HepG2 (cell line): Measurements from ENCODE around the gene MAPRE3. TPM values are rescaled to one million over a fixed set of nuclear protein-coding genes. Genes with fewer than 3 reads are reported as not detected.
A peak's percentile ranks its signal among the peaks of the same experiment; 100 is the strongest.

Experiments
- BRCA1 ChIP-seq: sonication (generic); formaldehyde crosslinking; IDR thresholded peaks from 2 replicates; pipeline ENCODE4 v1.4.0; 2020; ENCODE audit warnings: missing genetic modification reagents
- CAMTA2 ChIP-seq: sonication (generic); formaldehyde crosslinking; IDR thresholded peaks from 2 replicates; pipeline ENCODE4 v1.4.0; 2020; ENCODE audit warnings: mild to moderate bottlenecking, missing genetic modification reagents, borderline replicate concordance
- GTF2F1 ChIP-seq: fragments of 150-350 bp; IDR thresholded peaks from 2 replicates; pipeline ENCODE4 v1.6.1; 2014; ENCODE audit warnings: low read length
- SMAD1 ChIP-seq: sonication (generic); formaldehyde crosslinking; IDR thresholded peaks from 2 replicates; pipeline ENCODE4 v1.4.0; 2020; ENCODE audit warnings: missing genetic modification reagents, low read depth, mild to moderate bottlenecking, borderline replicate concordance
- SMARCE1 ChIP-seq: fragments of 450-650 bp; IDR thresholded peaks from 2 replicates; pipeline ENCODE4 v1.6.1; 2017; ENCODE audit warnings: borderline replicate concordance
- SNAPC5 ChIP-seq: sonication (generic); formaldehyde crosslinking; IDR thresholded peaks from 2 replicates; pipeline ENCODE4 v1.8.1; 2023; ENCODE audit warnings: mild to moderate bottlenecking, missing genetic modification reagents, borderline replicate concordance
- ZFP1 ChIP-seq: IDR thresholded peaks from 2 replicates; pipeline ENCODE4 v1.6.1; 2016
- ZNF34 ChIP-seq: sonication (generic); formaldehyde crosslinking; IDR thresholded peaks from 2 replicates; pipeline ENCODE4 v1.4.0; 2020; ENCODE audit warnings: mild to moderate bottlenecking, missing genetic modification reagents, borderline replicate concordance
- ZNF510 ChIP-seq: sonication (generic); formaldehyde crosslinking; IDR thresholded peaks from 2 replicates; pipeline ENCODE4 v1.4.0; 2020; ENCODE audit warnings: low read depth, mild to moderate bottlenecking, missing genetic modification reagents
- ZNF775 ChIP-seq: sonication (generic); formaldehyde crosslinking; IDR thresholded peaks from 2 replicates; pipeline ENCODE4 v1.4.0; 2020; ENCODE audit warnings: missing genetic modification reagents, mild to moderate bottlenecking, moderate library complexity, borderline replicate concordance
- polyA plus RNA-seq, 8 experiments: library from polyadenylated mRNA; depleted of rRNA in 3 of 8; stranded (reverse) in 7 of 8; unstranded in 1 of 8; fragments of >200 nt; fragmentation: Illumina TruSeq in 4 of 8; extraction: Trizol in 4 of 8; gene quantifications; 2 replicates each; pipeline versions ENCODE4 v1.2.1 to v1.2.3, GENCODE V29; 2011 to 2016; ENCODE audit warnings: low read depth in 4 of 8, missing spikeins in 1 of 8, mixed read lengths in 1 of 8; ENCODE audit not compliant: insufficient read depth in 1 of 8
- total RNA-seq, 5 experiments: library from RNA; depleted of rRNA; stranded (reverse); fragments of >200 nt; fragmentation: Illumina TruSeq; extraction: Trizol; gene quantifications; 2 replicates each; pipeline ENCODE4 v1.2.3, GENCODE V29; 2016; ENCODE audit warnings: low read depth in 1 of 5
- TF ChIP-seq, protein P1 (sequence below): fragments of 450-650 bp; IDR thresholded peaks from 2 replicates; pipeline ENCODE4 v1.6.1; 2017; ENCODE audit warnings: mild to moderate bottlenecking
- TF ChIP-seq, protein P2 (sequence below): sonication (generic); formaldehyde crosslinking; IDR thresholded peaks from 2 replicates; pipeline ENCODE4 v1.4.0; 2020; ENCODE audit warnings: missing genetic modification reagents
- TF ChIP-seq, protein P3 (sequence below): sonication (generic); formaldehyde crosslinking; IDR thresholded peaks from 2 replicates; pipeline ENCODE4 v1.8.0; 2022; ENCODE audit warnings: mild to moderate bottlenecking, missing genetic modification reagents, borderline replicate concordance
- TF ChIP-seq, protein P4 (sequence below): sonication (generic); formaldehyde crosslinking; IDR thresholded peaks from 2 replicates; pipeline ENCODE4 v1.4.0; 2020; ENCODE audit warnings: missing genetic modification reagents
- TF ChIP-seq, protein P5 (sequence below): sonication (generic); formaldehyde crosslinking; IDR thresholded peaks from 2 replicates; pipeline ENCODE4 v1.4.0; 2020; ENCODE audit warnings: mild to moderate bottlenecking, missing genetic modification reagents
- TF ChIP-seq, protein P6 (sequence below): sonication (generic); formaldehyde crosslinking; IDR thresholded peaks from 2 replicates; pipeline ENCODE4 v1.9.0; 2021; ENCODE audit warnings: missing genetic modification reagents, borderline replicate concordance

The MAPRE3 gene
- total and polyA plus RNA-seq, 2 of the 13 experiments (the other 11 are each of a cell fraction or from before 2014, with no cell fraction given), result 0.31 to 0.91 TPM

DNA sequence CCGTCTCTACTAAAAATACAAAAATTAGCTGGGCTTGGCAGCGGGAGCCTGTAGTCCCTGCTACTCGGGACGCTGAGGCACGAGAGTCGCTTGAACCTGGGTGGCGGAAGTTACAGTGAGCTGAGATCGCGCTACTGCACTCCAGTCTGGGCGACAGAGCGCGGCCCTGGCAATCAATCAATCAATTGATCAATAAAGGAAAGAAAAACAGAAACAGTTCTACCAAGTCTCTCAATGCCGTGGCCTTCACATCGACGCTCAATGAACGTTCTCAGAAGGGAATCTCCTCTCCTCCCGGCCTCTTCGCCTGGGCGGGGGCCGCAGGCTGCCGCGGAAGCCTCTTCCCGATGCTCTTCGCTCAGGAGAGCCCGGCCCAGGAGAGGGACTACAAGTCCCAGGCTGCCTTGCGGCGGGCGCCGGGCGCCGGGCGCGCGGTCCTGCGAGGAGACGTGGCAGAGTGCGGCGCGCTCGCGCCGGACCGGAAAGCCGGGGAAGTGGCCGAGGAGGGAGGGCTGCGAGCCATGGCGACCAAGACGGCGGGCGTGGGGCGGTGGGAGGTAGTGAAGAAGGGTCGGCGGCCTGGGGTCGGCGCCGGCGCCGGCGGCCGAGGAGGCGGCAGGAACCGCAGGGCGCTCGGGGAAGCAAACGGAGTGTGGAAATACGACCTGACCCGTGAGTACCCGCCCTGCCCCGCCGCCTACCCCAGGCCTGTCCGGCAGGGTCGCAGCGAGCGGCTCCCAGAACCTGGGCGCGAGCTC, 62.2 kb downstream of the MAPRE3 start, which contains the start of gene TMEM214 (continued):
- TF ChIP-seq, protein P1, sequence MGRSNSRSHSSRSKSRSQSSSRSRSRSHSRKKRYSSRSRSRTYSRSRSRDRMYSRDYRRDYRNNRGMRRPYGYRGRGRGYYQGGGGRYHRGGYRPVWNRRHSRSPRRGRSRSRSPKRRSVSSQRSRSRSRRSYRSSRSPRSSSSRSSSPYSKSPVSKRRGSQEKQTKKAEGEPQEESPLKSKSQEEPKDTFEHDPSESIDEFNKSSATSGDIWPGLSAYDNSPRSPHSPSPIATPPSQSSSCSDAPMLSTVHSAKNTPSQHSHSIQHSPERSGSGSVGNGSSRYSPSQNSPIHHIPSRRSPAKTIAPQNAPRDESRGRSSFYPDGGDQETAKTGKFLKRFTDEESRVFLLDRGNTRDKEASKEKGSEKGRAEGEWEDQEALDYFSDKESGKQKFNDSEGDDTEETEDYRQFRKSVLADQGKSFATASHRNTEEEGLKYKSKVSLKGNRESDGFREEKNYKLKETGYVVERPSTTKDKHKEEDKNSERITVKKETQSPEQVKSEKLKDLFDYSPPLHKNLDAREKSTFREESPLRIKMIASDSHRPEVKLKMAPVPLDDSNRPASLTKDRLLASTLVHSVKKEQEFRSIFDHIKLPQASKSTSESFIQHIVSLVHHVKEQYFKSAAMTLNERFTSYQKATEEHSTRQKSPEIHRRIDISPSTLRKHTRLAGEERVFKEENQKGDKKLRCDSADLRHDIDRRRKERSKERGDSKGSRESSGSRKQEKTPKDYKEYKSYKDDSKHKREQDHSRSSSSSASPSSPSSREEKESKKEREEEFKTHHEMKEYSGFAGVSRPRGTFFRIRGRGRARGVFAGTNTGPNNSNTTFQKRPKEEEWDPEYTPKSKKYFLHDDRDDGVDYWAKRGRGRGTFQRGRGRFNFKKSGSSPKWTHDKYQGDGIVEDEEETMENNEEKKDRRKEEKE, result no peak
- TF ChIP-seq ZNF510 (CRISPR knock-in tag) (no peak; the same call in 1 of the 2 replicates), ZNF34 (CRISPR knock-in tag) (0 out of 2 replicates have a peak, but pooled peaks have one; percentile 89), GTF2F1 (no peak), SMARCE1 (no peak), ZFP1 (CRISPR knock-in tag) (no peak), ZNF775 (CRISPR knock-in tag) (0 out of 2 replicates have a peak, but pooled peaks have one; percentile 23), SNAPC5 (no peak), CAMTA2 (CRISPR knock-in tag) (no peak), SMAD1 (CRISPR knock-in tag) (0 out of 2 replicates have a peak, but pooled peaks have one; percentile 70), BRCA1 (CRISPR knock-in tag) (no peak)
- TF ChIP-seq, protein P2, sequence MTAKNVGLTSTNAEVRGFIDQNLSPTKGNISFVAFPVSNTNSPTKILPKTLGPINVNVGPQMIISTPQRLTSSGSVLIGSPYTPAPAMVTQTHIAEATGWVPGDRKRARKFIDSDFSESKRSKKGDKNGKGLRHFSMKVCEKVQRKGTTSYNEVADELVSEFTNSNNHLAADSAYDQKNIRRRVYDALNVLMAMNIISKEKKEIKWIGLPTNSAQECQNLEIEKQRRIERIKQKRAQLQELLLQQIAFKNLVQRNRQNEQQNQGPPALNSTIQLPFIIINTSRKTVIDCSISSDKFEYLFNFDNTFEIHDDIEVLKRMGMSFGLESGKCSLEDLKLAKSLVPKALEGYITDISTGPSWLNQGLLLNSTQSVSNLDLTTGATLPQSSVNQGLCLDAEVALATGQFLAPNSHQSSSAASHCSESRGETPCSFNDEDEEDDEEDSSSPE (CRISPR knock-in tag), result peak; percentile 92
- TF ChIP-seq, protein P3, sequence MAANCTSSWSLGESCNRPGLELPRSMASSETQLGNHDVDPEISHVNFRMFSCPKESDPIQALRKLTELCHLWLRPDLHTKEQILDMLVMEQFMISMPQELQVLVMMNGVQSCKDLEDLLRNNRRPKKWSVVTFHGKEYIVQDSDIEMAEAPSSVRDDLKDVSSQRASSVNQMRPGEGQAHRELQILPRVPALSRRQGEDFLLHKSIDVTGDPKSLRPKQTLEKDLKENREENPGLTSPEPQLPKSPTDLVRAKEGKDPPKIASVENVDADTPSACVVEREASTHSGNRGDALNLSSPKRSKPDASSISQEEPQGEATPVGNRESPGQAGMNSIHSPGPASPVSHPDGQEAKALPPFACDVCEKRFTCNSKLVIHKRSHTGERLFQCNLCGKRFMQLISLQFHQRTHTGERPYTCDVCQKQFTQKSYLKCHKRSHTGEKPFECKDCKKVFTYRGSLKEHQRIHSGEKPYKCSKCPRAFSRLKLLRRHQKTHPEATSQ (CRISPR knock-in tag), result peak; percentile 72; the same call in 1 of the 2 replicates
- TF ChIP-seq, protein P4, sequence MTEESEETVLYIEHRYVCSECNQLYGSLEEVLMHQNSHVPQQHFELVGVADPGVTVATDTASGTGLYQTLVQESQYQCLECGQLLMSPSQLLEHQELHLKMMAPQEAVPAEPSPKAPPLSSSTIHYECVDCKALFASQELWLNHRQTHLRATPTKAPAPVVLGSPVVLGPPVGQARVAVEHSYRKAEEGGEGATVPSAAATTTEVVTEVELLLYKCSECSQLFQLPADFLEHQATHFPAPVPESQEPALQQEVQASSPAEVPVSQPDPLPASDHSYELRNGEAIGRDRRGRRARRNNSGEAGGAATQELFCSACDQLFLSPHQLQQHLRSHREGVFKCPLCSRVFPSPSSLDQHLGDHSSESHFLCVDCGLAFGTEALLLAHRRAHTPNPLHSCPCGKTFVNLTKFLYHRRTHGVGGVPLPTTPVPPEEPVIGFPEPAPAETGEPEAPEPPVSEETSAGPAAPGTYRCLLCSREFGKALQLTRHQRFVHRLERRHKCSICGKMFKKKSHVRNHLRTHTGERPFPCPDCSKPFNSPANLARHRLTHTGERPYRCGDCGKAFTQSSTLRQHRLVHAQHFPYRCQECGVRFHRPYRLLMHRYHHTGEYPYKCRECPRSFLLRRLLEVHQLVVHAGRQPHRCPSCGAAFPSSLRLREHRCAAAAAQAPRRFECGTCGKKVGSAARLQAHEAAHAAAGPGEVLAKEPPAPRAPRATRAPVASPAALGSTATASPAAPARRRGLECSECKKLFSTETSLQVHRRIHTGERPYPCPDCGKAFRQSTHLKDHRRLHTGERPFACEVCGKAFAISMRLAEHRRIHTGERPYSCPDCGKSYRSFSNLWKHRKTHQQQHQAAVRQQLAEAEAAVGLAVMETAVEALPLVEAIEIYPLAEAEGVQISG, result peak; percentile 97
- TF ChIP-seq, protein P5, sequence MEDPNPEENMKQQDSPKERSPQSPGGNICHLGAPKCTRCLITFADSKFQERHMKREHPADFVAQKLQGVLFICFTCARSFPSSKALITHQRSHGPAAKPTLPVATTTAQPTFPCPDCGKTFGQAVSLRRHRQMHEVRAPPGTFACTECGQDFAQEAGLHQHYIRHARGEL, result no peak
- TF ChIP-seq, protein P6, sequence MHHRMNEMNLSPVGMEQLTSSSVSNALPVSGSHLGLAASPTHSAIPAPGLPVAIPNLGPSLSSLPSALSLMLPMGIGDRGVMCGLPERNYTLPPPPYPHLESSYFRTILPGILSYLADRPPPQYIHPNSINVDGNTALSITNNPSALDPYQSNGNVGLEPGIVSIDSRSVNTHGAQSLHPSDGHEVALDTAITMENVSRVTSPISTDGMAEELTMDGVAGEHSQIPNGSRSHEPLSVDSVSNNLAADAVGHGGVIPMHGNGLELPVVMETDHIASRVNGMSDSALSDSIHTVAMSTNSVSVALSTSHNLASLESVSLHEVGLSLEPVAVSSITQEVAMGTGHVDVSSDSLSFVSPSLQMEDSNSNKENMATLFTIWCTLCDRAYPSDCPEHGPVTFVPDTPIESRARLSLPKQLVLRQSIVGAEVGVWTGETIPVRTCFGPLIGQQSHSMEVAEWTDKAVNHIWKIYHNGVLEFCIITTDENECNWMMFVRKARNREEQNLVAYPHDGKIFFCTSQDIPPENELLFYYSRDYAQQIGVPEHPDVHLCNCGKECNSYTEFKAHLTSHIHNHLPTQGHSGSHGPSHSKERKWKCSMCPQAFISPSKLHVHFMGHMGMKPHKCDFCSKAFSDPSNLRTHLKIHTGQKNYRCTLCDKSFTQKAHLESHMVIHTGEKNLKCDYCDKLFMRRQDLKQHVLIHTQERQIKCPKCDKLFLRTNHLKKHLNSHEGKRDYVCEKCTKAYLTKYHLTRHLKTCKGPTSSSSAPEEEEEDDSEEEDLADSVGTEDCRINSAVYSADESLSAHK, result no peak
